T-helper 2 cell treated with Interferon-gamma antibody and Interleukin-4, amounts not matched to agents 5 μg/mL and 100 μg/mL, for 36 hours (primary cell): ENCODE measurements around the gene MANBA.

Experiments
- DNase-seq: peaks from one replicate; pipeline ENCODE4 v3.0.0; 2021; ENCODE audit warnings: low spot score
- H3K27ac Mint-ChIP-seq: one replicate; pipeline ENCODE4 v1.8.0; 2021; ENCODE audit warnings: mild to moderate bottlenecking, mixed read lengths
- H3K27me3 Mint-ChIP-seq: one replicate; pipeline ENCODE4 v1.8.0; 2021; ENCODE audit warnings: low read depth, mixed read lengths
- H3K36me3 Mint-ChIP-seq: one replicate; pipeline ENCODE4 v1.8.0; 2021; ENCODE audit warnings: low read depth, mixed read lengths
- H3K4me1 Mint-ChIP-seq: one replicate; pipeline ENCODE4 v1.8.0; 2021; ENCODE audit warnings: low read depth, mixed read lengths
- H3K4me3 Mint-ChIP-seq: one replicate; pipeline ENCODE4 v1.8.0; 2022; ENCODE audit warnings: mild to moderate bottlenecking, moderate library complexity, mixed read lengths
- H3K9me3 Mint-ChIP-seq: one replicate; pipeline ENCODE4 v1.8.0; 2021; ENCODE audit warnings: mixed read lengths

The MANBA gene

DNA sequence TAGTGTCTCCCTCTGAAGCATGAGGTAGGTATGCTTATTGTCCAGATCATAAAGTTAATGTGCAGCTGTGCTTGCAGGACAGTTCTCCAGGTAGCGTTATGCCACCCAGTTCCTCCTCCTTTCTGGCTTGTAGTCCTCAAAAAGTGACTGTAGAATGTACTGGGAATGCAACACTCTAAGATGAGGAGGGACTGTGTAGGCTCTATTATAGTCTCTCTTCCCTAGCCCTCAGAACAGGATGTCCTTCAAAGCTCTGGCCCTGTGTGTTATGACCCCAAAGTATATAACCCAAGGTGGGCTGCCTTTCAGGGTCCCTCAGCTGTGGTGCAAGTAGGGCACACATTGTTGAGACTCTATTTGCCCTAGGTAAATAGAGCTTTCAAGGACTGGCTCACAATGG, 20.8 kb upstream of the MANBA start:
- Mint-ChIP-seq H3K27me3 (peaks cover 9% of the 10 kb centered on the region), H3K27ac (no peak overlapping the region), H3K4me1 (no peaks in the 10 kb centered on the region), H3K9me3 (no peaks in the 10 kb centered on the region), H3K4me3 (no peak overlapping the region), H3K36me3 (no peaks in the 10 kb centered on the region)
- no peak for DNase-seq

- Mint-ChIP-seq H3K27me3 (peaks cover 12% of the 10 kb centered on the region), H3K4me3 (no peak overlapping the region), H3K27ac (no peak overlapping the region), H3K9me3 (no peaks in the 10 kb centered on the region), H3K4me1 (no peaks in the 10 kb centered on the region), H3K36me3 (no peaks in the 10 kb centered on the region)
- DNase-seq = no peak
These were observed 19.8 kb upstream of the MANBA start for GRCh38 chr4:102780476-102781144.

DNA sequence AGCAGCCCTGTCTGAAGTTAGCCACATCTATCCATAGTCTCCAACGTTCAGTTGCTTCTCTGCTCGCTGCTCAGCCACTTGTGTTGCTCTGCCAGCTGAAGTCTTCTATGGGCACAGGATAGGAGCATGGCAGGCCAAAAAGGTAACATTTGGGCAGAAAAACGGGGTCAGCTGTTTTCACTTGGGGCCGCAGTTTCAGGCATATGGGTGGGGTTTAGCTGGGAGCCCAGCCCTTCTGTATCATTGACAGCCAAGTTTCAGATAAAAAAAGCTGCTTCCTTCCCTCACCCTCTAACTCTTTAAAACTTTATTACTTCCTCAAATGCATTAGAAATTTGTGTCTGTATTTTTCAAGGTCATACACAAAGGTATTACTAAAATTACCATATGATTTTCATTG, 18.4 kb upstream of the MANBA start:
- no peaks in the 10 kb centered on the region for H3K36me3 Mint-ChIP-seq
- DNase-seq = no peak
- H3K27ac Mint-ChIP-seq = no peak overlapping the region
- no peak overlapping the region for H3K4me3 Mint-ChIP-seq
- H3K27me3 Mint-ChIP-seq = peaks cover 14% of the 10 kb centered on the region
- H3K9me3 Mint-ChIP-seq = no peaks in the 10 kb centered on the region
- no peaks in the 10 kb centered on the region for H3K4me1 Mint-ChIP-seq

DNA sequence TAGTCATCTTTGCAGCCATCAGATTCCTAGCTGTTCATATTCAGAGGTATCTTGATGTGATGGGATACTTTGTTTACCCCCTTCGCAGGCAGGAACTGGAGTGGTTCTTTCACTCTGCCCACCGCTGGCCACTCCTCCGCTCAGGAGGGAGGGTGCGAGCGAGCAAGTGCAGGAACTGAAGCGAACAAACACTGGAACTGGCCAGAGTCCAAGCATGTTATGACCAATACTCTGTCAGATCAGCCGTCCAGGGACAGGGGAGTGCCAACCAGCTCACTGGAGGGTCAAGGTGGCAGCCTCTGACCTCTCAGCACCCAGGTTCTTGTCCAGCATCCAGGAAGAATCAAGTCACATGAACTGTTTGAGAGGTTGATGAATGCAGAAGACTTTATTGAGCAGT, 18.0 kb upstream of the MANBA start:
- H3K9me3 Mint-ChIP-seq = no peaks in the 10 kb centered on the region
- H3K27ac Mint-ChIP-seq = no peak overlapping the region
- DNase-seq = no peak
- H3K4me1 Mint-ChIP-seq = no peaks in the 10 kb centered on the region
- no peak overlapping the region for H3K4me3 Mint-ChIP-seq
- H3K27me3 Mint-ChIP-seq = peaks cover 14% of the 10 kb centered on the region
- no peaks in the 10 kb centered on the region for H3K36me3 Mint-ChIP-seq

- Mint-ChIP-seq H3K4me3 (no peak overlapping the region), H3K36me3 (no peaks in the 10 kb centered on the region), H3K4me1 (no peaks in the 10 kb centered on the region), H3K9me3 (no peaks in the 10 kb centered on the region), H3K27ac (no peak overlapping the region), H3K27me3 (peaks cover 11% of the 10 kb centered on the region)
- DNase-seq = no peak
These were observed 15.0 kb upstream of the MANBA start for GRCh38 chr4:102775805-102776204.

- DNase-seq = no peak
- Mint-ChIP-seq H3K27ac (no peak overlapping the region), H3K4me1 (no peaks in the 10 kb centered on the region), H3K4me3 (no peak overlapping the region), H3K27me3 (peaks cover 22% of the 10 kb centered on the region), H3K36me3 (no peaks in the 10 kb centered on the region), H3K9me3 (no peaks in the 10 kb centered on the region)
These were observed 13.5 kb upstream of the MANBA start for GRCh38 chr4:102774254-102774653.

GRCh38 chr4:102772738-102773340, 12.1 kb upstream of the MANBA start:
- no peak overlapping the region for H3K4me3 Mint-ChIP-seq
- DNase-seq = no peak
- no peak overlapping the region for H3K27ac Mint-ChIP-seq
- H3K9me3 Mint-ChIP-seq = no peaks in the 10 kb centered on the region
- peaks cover 25% of the 10 kb centered on the region for H3K27me3 Mint-ChIP-seq
- H3K4me1 Mint-ChIP-seq = no peaks in the 10 kb centered on the region
- no peaks in the 10 kb centered on the region for H3K36me3 Mint-ChIP-seq

DNA sequence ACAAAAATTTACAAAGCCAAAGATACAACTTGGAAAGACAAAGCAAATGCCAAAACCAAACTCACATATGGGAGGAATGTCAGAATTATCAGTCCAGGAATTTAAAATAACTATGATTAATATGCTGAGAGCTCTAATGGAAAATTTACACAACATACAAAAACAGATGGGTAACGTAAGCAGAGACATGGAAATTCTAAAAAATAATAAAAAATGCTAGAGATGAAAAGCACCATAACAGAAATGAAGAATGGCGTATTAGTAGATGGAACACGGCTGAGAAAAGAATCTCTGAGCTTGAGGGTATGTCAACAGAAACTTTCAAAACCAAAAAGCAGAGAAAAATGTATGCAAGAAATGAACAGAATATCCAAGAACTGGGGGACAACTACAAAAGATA, 4.1 kb upstream of the MANBA start:
- DNase-seq = no peak
- Mint-ChIP-seq H3K4me3 (no peak overlapping the region), H3K27ac (no peak overlapping the region), H3K27me3 (peaks cover 27% of the 10 kb centered on the region), H3K4me1 (peaks cover 9% of the 10 kb centered on the region), H3K9me3 (no peaks in the 10 kb centered on the region), H3K36me3 (no peaks in the 10 kb centered on the region)

DNA sequence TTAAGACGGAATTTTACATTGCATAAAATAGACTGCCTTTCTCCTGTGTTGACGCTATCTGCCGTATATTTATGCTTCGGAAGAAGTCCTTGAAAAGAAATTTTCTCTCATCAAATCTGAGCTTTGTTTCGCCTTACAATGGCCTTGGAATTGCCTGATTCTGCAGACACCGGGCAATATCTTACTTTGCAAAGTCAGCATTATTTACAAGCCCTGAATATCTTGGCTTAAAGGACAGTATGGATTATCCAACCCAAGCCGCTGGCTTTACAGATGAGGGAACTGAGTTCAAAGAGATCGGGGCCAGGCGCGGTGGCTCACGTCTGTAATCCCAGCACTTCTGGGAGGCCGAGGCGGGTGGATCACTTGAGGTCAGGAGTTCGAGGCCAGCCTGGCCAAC, 1.1 kb upstream of the MANBA start:
- Mint-ChIP-seq H3K27ac (no peak overlapping the region), H3K9me3 (no peaks in the 10 kb centered on the region), H3K36me3 (peaks cover 12% of the 10 kb centered on the region), H3K4me3 (peak overlapping the region; percentile 94), H3K4me1 (peaks cover 33% of the 10 kb centered on the region), H3K27me3 (peaks cover 19% of the 10 kb centered on the region)
- DNase-seq = no peak

GRCh38 chr4:102761296-102761701, 531 bp upstream of the MANBA start:
- H3K9me3 Mint-ChIP-seq = no peaks in the 10 kb centered on the region
- H3K4me3 Mint-ChIP-seq = peak overlapping the region; percentile 94
- peak; percentile 10 for DNase-seq
- peaks cover 13% of the 10 kb centered on the region for H3K36me3 Mint-ChIP-seq
- H3K4me1 Mint-ChIP-seq = peaks cover 33% of the 10 kb centered on the region
- peaks cover 19% of the 10 kb centered on the region for H3K27me3 Mint-ChIP-seq
- H3K27ac Mint-ChIP-seq = peak overlapping the region; percentile 46

GRCh38 chr4:102759831-102760644, 730 bp downstream of the MANBA start:
- peaks cover 33% of the 10 kb centered on the region for H3K4me1 Mint-ChIP-seq
- peaks cover 15% of the 10 kb centered on the region for H3K27me3 Mint-ChIP-seq
- peak; percentile 22 for DNase-seq
- peaks cover 16% of the 10 kb centered on the region for H3K36me3 Mint-ChIP-seq
- peak overlapping the region; percentile 88 for H3K27ac Mint-ChIP-seq
- H3K4me3 Mint-ChIP-seq = peak overlapping the region; percentile 94
- peaks cover under 1% of the 10 kb centered on the region for H3K9me3 Mint-ChIP-seq

DNA sequence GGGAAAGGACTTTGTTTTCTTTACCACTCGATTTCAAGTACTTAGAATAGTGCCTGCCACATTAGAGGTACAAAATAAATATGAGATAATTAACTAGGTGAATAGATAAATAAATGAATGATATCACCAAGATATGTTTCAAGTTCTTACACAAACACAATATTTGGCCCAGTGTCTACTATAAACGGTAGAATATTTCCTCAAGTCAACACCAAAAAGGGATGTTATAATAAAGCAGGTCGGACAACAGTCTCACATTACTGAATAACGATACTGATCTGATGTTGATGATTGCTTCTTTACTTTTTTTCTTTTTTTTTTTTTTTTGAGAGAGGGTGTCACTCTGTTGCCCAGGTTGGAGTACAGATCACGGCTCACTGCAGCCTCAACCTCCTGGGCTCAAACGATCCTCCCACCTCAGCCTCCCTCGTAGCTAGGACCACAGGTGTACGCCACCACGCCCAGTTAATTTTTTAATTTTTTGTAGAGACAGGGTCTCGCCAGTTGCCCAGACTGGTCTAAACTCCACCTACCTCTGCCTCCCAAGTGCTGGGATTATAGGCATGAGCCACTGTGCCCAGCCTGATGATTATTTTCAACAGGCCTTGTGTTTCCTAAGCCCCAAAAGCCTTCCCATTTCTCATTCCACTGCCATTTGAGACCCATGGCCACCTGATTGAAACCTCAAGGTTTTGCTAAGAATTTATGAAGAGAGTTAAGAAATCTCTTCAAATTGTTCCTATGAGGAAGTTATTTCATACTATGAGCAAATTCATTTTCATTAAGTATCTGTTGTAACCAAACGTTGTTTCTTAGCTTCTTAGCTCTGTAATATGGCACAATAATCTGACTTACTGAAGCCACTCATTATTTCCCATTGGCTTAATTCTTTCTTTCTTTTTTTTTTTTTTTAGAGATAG, 2.3 kb downstream of the MANBA start:
- Mint-ChIP-seq H3K27ac (no peak overlapping the region), H3K4me3 (peak overlapping the region; percentile 94), H3K36me3 (peaks cover 19% of the 10 kb centered on the region), H3K27me3 (peaks cover 7% of the 10 kb centered on the region), H3K4me1 (peaks cover 33% of the 10 kb centered on the region), H3K9me3 (peaks cover 4% of the 10 kb centered on the region)
- DNase-seq = no peak

GRCh38 chr4:102757681-102758080, 3.1 kb downstream of the MANBA start:
- peaks cover 5% of the 10 kb centered on the region for H3K27me3 Mint-ChIP-seq
- H3K4me3 Mint-ChIP-seq = no peak overlapping the region
- peaks cover 33% of the 10 kb centered on the region for H3K4me1 Mint-ChIP-seq
- H3K27ac Mint-ChIP-seq = no peak overlapping the region
- peaks cover 4% of the 10 kb centered on the region for H3K9me3 Mint-ChIP-seq
- H3K36me3 Mint-ChIP-seq = peaks cover 19% of the 10 kb centered on the region
- DNase-seq = no peak
